Measurements from ENCODE around the gene FGFBP2. TPM values are rescaled to one million over a fixed set of nuclear protein-coding genes. Genes with fewer than 3 reads are reported as not detected.

The FGFBP2 gene
- polyA plus RNA-seq, 4 donors = 3.8 TPM; not detected in 3

Other genes with a start within 250 kb of the FGFBP2 start
- 1 to 10 TPM in 3 of 4 donors, under 1 TPM in 1; under 0.01 to 2.7 (median 2.1) TPM for gene CD38, start 184.8 kb downstream of the FGFBP2 start, polyA plus RNA-seq
- 1 to 10 TPM in 2 of 4 donors, under 1 TPM in 1, not detected in 1; 0.89 to 4.7 (median 1.6) TPM for gene FGFBP1, start 24.4 kb downstream of the FGFBP2 start, polyA plus RNA-seq
- gene PROM1, start 120.8 kb upstream of the FGFBP2 start, polyA plus RNA-seq = 10 to 100 TPM in 1 of 4 donors, 1 to 10 TPM in 2, under 1 TPM in 1; 0.45 to 32.9 (median 4.8) TPM